Activated T-cell treated with anti-CD3 and anti-CD28 coated beads for 1 hour (primary cell): ENCODE data around the gene CIAO3.
A peak's percentile ranks its signal among the peaks of the same experiment; 100 is the strongest.

Experiments
- DNase-seq: peaks from one replicate; pipeline ENCODE4 v3.0.0-alpha.2; 2020; ENCODE audit warnings: low read depth

Gene CIAO3

DNA sequence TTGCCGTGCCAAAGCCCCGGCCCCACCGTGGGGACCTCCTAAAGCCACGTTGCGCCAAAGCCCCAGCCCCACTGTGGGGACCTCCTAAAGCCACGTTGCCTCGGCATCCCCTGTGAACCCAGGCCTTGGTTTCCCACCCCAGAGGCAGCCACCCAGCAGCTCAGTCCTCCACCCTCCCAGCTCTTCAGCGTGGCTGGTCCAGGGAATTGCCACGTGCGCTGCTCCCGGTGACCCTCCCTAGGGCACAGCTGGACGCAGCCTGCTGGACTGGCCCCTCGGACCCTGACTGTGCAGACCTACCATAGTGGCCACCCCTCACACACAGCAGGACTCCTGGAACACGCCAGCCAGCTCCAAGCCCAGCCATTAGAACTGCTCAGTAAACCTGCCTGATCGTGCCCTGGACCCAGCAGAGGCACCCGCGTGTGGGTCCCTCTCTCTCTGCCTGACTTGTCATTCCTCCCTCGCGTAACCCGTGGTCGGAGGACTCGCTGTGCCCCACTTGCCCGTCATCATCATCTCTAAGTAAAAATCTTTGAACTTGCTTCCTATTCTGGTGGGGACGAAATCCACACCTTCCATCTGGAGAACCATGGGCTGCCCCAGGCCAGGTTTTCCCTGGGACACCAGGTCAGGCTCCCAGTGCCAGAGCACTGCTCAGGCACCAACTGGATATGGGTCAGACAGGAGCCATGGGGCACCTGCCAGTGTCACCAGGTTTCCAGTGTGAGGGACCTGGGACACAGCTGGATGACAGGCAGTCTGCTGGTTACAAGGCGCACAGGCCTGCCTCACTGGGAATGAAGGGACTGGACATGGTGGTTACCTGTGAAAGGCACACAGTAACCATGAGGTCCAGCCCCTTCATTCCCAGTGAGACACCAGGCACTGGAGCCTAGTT is 5.6 kb downstream of the CIAO3 start:
- no peak for DNase-seq

DNA sequence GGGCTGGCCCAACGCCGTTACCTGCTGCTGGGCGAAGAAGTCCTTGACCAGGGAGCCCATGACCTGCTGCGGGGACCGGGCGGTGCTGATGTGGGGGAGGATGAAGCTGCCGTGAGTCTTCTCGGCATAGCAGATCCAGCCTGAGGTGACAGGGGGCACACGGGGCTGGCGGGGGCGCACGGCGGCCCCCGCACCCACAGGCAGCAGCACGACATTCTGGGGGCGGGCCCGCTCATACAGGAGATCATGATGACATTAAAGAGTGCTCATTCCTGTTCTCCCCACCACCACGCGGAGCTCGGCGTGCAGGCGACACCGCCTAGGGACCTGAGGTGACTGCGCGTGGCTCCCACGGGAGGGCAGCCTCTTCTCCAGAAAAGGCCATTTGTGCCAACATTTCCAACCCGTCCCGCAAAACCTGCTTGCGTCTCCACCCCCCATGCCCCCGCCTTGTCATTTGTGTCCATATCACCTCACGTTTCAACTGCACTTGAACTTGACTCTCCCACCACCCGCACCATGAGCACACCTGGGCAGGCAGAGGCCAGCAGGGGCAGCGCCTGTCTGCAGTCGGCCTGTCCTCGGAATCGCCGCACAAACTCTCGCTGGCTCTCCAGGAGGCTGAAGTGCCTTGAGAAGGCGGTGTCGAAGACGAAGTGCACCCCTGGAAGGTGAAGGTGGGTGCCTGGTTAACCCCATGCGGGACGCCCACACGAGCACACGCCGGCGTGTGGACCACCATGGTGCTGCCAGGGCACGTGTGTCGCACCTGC is 6.4 kb downstream of the CIAO3 start:
- DNase-seq = no peak

DNA sequence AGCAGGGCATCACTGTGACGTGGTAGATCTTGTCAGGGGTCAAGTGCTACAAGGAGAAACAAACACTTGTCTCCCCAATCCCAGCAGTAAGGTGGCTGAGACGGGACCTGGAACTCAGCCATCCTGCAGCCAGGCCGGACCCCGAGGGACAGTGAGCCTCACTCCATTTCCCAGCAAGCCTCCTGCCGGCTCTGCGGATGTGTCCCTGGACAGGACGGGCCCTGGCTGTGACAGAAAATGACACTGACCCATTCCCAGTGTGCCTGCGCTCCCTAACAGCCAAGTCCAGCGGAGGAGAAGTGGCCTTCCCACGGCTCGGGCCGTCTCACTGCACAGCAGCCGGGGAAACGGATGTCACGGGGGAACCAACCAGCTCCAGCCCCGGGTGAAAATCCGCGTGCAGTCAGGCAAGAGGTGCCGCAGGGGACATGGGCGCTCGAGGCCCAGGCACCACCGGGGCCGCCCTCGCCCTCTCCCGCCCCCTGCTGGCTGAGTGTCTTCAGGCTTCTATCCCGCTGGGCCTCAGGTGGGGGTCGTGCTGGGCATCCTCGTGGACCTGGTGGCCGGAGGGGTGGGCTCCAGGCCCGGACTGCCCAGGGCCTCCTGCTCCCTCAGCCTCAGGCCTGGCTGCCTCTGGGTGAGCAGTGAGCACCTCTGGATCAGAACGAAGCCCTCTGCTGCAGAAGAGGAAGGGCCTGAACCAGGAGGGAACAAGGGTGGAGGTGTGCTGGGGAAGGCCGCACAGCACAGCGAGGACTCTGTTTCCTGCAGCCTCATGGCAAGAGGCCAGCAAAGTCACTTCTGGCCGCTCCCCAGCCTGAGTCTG is 7.2 kb downstream of the CIAO3 start:
- peak; percentile 40 for DNase-seq

DNA sequence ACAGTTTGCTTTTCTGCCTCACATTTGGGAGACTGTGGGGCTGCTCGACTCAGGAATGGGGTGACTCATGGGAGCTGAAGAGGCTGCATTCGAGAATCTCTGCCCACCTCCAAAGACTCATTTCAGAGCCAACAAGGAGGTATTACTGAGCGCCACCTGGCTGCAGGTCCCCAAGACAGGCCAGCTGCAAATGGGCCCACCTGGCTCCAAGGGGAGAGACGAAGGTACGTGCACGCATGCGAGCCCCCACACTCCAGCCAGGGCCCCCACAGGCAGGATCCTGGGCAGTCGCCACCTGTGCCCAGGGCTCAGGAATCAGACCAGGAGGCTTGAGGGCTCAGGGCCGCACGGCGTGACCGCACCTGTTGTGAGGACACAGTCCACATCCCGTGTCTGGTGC is 7.9 kb downstream of the CIAO3 start:
- no peak for DNase-seq

DNA sequence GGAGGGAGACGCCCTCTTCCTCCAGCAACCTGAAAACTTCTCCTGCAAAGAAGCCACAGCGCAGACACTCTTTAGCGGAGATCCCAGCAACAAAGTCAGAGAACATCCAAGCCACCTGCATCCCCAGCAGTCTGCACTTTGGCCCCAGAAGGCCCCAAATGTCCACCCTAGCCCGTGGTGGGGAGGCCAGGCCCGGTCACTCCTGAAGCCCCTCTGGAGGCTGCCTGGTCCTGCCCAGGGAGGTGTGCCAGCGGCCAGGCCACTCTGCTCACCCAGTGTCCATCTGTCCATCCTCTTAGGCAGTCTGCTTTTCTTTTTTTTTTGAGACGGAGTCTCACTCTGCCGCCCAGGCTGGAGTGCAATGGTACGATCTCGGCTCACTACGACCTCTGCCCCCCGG is 8.5 kb downstream of the CIAO3 start:
- DNase-seq = no peak

DNA sequence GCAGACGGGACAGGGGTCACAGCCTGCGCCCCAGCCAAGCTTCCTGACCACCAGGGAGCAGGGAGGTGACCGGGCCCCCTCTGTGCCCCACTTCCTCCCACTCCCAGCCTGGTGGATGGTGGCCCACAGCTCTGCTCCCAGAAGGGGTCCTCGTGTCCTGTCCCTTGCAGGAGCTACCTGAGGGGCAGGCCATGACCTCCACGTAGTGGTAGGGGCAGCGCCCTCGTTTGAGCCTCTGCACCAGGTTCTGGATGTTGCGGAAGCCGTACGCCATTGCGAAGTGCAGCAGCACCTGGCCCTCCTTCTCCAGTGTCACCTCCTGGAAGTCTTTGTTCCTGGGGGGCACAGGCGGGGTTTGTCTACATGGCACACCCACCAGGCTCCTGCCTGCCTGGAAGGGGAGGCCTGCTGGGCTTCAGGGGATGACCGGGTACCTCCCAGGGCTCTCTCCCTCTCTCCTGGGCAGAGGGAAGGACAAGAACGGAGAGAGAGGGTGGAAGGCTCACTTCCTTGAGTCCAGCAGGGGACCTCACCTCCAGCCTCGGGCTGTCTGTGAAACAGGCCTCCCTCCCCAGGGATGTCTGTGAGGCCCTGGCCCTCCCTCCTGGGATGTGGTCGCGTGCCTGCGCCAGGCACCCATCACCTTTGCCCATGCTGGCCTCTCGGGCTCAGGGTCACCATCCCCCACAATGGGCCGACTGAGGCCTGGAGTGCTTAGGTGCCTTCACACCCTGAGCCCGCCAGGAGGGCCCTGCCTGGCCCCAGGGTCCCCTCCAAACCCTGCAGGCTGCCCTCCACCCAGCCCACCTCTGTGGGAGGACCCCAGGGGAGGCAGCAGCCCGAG is 9.9 kb downstream of the CIAO3 start:
- no peak for DNase-seq

DNA sequence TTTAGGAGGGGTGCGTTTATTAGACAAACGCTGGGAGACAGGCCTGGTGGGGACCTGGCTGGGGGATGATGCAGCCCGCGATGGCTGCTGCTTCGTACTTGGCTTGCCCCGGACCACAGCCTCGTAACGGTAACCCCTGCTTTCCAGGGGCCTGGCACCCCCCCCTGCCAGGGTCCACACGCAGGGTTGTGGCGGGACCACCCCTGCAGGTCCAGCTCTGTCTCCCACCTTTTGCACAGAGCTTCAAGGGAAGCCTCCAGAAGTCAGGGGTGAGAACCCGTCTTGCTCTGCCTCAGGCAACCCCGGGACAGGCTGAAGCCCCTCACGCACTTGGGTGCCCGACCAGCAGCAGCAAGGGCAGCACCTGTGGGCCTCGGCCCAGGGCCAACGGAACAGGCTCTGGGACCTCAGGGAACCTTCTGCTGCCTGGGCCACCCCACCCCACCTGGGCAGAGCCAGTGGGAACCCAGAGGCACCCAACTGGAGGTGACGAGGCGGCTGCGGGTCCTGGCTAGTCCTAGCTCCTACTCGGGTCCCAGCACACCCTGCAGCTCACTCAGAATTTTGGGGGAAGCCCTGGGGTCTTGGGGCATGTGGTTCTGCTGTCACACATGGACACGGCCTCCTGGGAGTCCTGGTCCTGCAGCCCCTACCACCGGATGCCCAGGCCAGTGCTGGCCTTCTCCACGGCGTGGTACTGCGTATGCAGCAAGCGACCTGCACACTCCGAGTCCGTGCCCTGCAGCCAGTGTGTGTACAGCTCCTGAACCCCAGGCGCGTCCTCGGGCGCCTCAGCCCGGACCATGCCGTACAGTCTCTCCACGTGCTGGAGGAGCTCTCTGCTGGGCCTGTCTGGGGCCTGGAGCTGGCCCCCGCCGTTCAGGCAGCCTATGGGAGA is 10.8 kb downstream of the CIAO3 start:
- no peak for DNase-seq

DNA sequence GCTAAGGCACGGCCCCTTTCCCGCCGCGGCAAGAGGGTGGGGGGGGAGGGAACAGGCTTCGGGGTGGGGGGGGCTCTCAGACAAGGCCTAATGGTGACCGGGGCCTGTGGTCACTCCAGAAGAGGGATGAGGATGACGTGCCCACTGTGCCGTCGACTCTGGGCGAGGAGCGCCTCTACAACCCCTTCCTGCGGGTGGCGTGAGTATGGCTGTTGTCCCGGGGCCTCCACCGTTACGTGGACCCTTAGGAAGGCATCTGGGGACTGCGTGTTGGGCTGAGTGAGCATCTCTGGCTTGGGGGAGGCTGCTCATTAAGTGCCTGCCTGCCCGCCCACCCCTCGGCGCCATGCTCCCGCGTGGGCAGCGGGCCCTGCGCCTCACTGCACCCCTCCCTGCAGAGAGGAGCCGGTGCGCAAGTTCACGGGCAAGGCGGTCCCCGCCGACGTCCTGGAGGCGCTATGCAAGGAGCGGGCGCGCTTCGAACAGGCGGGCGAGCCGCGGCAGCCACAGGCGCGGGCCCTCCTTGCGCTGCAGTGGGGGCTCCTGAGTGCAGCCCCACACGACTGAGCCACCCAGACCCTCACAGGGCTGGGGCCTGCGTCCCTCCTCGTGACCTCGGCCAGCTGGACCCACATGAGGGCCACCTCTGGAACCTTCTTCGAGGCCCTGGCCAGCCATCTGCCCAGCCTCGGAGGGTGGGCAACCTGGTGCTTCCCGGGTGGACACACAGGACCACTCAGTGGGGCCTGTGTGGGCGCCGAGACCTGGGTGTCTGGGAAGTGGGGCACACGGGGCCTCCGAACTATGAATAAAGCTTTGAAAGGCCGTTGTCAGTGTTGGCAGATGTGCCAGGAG is 11.7 kb downstream of the CIAO3 start:
- DNase-seq = no peak

DNA sequence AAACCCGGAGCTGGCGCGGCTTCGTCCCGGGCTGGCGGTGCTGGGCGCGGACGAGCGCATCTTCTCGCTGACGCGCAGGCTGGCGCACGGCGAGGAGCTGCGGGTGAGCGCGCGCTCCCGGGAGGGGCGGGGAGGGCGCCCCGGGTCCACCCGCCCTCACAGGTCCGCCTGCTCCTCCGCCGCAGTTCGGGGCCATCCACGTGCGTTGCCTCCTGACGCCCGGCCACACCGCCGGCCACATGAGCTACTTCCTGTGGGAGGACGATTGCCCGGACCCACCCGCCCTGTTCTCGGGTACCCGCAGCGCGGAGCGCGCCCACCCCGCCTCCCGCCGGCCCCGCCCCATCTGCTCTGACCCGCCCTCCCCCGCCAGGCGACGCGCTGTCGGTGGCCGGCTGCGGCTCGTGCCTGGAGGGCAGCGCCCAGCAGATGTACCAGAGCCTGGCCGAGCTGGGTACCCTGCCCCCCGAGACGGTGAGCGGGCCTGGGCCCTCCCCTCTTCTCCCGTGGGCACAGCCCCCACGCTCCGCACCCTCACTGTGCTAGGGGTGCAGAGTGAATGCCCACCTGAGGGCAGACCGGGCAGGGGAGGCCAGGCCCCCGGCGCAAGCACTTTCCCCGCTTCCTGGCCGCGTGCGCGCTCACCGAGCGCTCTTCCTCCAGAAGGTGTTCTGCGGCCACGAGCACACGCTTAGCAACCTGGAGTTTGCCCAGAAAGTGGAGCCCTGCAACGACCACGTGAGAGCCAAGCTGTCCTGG is 12.5 kb downstream of the CIAO3 start:
- peak; percentile 41 for DNase-seq

DNA sequence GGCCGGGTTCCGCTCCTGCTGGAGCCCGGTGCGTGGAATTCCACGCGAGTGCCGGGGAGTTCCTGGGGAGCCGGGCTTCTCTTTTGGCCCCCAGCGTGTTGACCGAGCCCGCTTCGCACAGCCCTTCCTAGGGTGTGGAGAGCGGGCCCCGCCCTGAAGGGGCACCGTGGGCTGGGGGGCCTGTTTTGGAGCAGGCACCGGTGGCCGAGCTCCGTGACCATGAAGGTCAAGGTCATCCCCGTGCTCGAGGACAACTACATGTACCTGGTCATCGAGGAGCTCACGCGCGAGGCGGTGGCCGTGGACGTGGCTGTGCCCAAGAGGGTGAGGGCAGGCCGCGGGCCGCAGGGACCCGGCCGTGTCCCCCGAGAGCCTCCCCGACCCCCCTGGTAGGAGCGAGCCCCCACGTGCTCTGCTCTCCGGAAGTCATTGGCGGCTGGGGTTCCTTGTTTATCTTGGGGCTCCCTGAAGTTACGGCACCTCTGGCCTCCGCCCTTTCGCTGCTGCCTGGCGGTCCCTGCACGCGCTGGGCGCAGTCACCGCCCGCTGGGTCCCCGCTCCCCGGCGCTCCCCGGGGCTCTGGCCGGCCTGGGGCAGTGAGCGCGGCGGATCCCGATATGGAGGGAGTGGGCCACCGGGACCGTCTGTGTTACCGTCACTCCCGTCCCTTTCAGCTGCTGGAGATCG is 13.4 kb downstream of the CIAO3 start:
- DNase-seq = no peak

DNA sequence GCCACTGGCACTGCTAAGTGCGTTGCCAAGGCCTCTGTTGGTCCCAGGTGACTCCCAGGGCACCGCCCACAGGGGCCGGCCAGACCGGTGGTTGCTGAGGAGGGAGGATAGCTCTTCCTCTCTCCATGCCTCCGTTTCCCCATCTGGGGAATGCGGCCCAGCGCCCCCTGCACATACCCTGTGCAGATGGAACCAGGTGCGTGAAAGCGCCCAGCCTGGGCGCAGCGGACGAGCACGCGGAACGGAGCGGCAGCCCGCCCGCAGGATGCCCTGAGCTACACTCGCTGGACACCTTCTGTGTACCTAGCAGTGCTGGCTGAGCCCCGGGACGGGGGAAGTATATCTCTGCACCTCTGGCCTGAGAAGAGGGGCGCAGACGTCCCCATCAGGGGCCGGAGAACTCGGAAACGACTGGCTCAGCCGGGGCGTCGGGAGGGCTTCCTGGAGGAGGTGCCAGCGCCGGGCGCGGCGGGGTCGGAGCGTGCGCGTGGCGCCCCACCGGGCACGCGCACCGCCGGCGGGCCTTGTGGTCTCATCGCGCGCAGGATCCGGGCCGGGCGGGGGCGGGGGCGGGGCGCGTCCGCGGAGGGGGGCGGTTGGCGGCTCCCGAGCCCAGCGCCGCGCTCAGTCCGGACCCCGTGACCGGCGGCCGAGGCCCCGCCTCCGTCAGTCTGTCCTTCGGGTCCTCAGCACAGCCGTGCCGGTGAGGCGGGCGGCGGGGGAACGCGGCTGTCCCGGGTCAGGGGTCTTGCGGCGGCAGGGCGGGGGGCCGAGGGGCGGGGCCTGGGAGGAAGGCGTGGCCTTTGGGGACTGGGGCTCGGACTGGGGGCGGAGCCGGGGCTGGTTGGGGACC is 14.1 kb downstream of the CIAO3 start, which contains the start of the genes CCDC78 and HAGHL:
Gene CCDC78, minus strand, starts transcription at position 6 of the 853 bp plus-strand sequence. CDS start 76 bp downstream, outside the sequence.
Gene HAGHL, plus strand, starts transcription at position 669 of the 853 bp plus-strand sequence. CDS start 404 bp downstream, outside the sequence.
- DNase-seq = peak; percentile 46

DNA sequence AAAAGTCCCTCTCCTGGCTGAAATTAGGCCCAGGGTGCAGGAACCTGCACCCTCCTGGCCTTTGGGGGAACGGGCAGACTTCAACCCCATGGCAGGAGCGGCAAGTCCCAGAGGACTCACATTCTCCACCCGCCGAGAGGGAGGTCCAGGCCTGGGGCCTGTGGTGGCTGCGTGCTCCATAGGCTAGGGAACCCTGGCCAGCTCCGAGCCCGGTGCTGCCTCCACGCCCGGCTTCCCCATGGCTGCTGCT is 14.7 kb downstream of the CIAO3 start:
- no peak for DNase-seq

DNA sequence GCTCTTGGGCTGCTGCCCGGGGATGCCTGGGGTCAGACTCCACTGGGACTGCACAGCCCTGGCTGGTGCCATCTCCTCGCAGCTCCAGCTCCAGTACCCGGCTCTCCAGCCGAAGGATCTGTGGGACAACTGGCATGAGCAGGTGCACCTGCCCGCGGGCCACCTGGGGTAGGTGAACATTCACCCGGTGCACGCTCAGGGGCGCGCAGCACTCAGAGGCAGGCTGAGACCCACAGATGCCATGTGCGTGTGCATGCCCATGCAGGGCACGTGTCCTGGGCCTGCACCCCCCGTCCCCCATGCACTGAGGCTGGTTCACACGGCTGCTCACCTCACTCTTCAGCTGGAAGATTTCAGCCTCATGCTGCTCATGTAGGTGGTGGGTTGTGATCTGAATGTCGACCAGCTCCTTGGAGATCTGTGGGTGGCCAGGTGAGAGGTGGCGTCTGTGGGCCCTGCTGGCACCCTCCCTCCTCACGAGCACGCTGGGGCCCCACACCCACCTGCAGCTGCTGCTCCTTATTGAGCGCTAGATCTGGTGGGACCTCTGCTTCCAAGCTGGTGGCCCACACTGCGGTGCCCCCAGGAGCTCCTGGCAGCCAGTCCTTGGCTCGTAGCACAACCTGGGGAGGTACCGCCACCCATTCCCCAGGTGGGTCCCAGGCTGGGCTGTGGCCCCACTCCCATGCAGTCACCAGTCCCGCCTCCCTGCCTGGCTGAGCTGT is 15.2 kb downstream of the CIAO3 start:
- DNase-seq = no peak

DNA sequence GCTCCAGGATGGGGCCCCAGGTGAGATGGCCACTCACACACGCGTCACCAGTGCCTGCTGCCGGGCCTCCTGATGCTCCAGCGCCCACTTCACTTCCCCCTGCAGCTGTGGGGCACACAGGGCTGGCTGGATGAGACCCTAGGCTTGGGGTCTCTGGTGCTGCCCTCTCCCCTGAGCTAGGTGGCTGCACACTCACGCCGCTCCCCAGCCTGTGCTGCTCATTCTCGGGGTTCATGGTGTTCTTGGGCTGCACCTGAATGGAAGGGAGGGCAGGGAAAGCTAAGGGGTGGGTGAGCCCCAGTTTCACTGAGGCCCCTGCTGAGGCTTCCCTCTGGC is 15.8 kb downstream of the CIAO3 start:
- no peak for DNase-seq

DNA sequence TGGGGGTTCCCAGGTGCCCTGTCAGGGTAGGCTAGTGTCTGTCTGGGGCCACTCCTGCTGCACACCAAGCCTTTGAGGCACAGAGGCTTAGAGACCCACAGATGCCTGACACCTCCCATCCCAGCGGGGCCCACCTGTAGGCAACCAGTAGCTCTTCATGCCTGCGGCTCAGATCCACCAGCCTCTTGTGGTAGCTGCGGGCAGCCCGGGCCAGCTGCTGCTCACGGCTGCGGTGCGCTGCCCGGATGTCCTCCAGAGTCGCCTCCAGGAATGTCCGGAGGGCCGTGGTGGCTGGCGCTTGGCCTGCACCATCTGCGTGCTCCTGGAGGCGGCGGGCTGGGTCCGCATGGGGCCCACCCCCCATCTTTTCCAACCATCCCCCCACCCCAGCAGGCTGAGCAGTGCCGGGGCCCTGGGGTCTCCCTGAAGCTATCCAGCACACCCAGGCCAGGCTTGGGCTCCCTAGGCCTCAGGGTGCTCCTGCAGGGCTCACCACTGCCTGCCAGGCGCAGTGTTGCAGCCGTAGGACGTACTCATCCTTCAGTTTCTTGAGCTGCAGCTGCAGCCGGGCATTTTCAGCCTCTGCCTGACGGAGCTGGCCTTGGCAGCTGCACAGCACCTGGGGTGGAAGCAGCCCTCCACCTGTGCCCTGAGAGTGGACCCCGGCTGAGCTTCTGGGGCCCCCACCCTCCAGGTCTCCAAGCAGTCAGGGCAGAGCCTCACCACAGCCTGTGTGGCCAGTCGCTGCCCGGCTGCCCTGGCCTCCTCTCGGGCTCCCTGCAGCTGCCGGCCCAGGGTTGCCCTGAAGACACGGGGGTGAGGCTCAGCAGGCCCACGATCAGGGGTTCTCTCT is 16.4 kb downstream of the CIAO3 start:
- DNase-seq = no peak

DNA sequence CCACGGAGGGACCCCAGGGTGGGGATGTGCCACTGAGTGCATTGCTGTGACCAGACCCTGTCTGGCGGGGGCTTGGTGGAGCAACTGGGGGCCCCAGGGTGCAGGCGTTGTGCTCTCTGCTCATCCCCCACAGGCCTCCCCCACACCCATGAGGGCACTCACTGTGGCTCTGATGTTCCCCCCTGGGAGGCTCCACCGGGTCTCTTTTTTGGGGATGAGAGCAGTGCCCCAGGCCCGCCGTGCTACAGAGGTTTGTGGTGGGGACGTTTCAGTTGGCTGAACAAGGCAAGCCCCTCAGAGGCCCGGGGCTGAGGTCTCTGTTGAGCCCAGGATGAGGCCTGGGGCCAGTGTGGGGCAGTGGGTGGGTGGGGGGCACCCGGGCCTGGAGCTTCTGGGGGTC is 17.1 kb downstream of the CIAO3 start:
- DNase-seq = no peak
